Measurements from ENCODE around the gene LRP8. TPM values are rescaled to one million over a fixed set of nuclear protein-coding genes. Genes with fewer than 3 reads are reported as not detected.

Gene LRP8
- total RNA-seq (2.6 and 2.7 TPM in 2 replicates), polyA plus RNA-seq (2.1 and 2.4 TPM in 2 replicates)

DNA sequence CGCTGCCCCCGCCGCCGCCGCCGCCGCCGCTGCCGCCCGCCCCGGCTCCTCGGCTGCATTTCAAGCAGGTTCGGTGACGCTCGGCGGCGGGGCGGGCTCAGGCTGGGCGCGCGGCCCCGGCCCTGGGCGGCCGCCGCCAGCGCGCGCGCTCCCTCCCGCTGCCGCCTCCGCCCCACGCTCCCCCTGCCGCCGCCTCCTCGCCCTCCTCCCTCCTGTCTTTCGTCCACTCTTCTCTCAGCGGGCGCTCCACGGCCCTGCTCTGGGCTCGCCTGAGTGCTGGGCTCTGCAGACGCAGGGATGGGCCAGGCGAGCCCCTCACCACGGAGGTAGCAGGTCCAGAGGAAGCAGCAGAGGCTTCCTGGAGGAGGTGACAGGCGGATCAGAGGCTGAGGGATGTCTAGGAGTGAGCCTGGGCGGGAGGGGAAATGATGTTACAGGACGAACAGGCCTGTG is at the start of gene LRP8:
TSS of gene LRP8 (minus strand) at position 62 of the 453 bp plus-strand sequence. CDS start 158 bp downstream, outside the sequence.
- no peaks in the 10 kb centered on the region for H3K9me3 ChIP-seq (ENCODE audit: low read depth)
- no peak within 1 kb of the TSS for H3K27ac ChIP-seq
- peak within 1 kb of the TSS; percentile 92 for H2AFZ ChIP-seq
- H3K4me1 ChIP-seq (ENCODE audit: insufficient read depth) = peaks cover 10% of the 10 kb centered on the region
- H3K27me3 ChIP-seq = peaks cover 5% of the 10 kb centered on the region
- WGBS (ENCODE audit: low lambda C conversion rate, missing lambda C conversion rate) = 2% methylated on average over 12 of the region's 47 CpGs
- TF ChIP-seq EZH2phosphoT487 (IDR thresholded peaks at IDR 0.05; ENCODE audit: low read depth, severe bottlenecking, unreplicated experiment) (no peak), EZH2 (IDR thresholded peaks at IDR 0.05; ENCODE audit: borderline replicate concordance) (no peak)
- TF ChIP-seq, protein P1, sequence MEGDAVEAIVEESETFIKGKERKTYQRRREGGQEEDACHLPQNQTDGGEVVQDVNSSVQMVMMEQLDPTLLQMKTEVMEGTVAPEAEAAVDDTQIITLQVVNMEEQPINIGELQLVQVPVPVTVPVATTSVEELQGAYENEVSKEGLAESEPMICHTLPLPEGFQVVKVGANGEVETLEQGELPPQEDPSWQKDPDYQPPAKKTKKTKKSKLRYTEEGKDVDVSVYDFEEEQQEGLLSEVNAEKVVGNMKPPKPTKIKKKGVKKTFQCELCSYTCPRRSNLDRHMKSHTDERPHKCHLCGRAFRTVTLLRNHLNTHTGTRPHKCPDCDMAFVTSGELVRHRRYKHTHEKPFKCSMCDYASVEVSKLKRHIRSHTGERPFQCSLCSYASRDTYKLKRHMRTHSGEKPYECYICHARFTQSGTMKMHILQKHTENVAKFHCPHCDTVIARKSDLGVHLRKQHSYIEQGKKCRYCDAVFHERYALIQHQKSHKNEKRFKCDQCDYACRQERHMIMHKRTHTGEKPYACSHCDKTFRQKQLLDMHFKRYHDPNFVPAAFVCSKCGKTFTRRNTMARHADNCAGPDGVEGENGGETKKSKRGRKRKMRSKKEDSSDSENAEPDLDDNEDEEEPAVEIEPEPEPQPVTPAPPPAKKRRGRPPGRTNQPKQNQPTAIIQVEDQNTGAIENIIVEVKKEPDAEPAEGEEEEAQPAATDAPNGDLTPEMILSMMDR (IDR thresholded peaks at IDR 0.05; ENCODE audit: poor library complexity) = no peak
- H3K79me2 ChIP-seq = no peaks in the 10 kb centered on the region
- H3K36me3 ChIP-seq (replicated peaks; ENCODE audit: insufficient read depth, low read depth) = no peaks in the 10 kb centered on the region
- H3K9me2 ChIP-seq (replicated peaks; ENCODE audit: insufficient read depth) = no peaks in the 10 kb centered on the region
- H3K4me2 ChIP-seq = peak within 1 kb of the TSS; percentile 100
- H4K20me1 ChIP-seq (ENCODE audit: insufficient read depth, poor library complexity, severe bottlenecking) = no peaks in the 10 kb centered on the region
- peak; percentile 86 for DNase-seq (ENCODE audit: low spot score)
- peak within 1 kb of the TSS; percentile 85 for H3K4me3 ChIP-seq

DNA sequence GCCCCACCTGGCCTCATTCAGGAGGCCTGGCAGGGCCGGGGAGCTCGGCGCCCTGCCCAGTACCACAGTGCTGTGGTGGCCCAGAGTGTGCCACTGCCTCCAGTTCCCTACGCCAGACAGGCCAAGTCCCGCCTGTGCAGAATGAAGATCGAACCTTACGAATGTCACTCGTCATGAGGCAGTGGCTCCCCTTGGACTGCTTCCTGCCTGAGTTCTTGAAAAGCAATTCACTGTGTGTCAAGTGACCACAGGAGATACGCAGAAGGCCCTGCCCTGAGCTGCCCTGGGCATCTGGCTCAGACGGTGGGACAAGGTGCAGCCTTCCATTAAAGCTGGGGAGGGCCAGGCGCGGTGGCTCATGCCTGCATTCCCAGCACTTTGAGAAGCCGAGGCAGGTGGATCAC is 49.6 kb upstream of the LRP8 start:
- H3K9me2 ChIP-seq (replicated peaks; ENCODE audit: insufficient read depth) = no peaks in the 10 kb centered on the region
- no peak overlapping the region for H3K4me3 ChIP-seq
- H3K9me3 ChIP-seq (ENCODE audit: low read depth) = no peaks in the 10 kb centered on the region
- H2AFZ ChIP-seq = no peak overlapping the region
- no peak overlapping the region for H3K27ac ChIP-seq
- H3K4me1 ChIP-seq (ENCODE audit: insufficient read depth) = no peaks in the 10 kb centered on the region
- H3K27me3 ChIP-seq = no peaks in the 10 kb centered on the region
- H3K36me3 ChIP-seq (replicated peaks; ENCODE audit: insufficient read depth, low read depth) = no peaks in the 10 kb centered on the region
- H4K20me1 ChIP-seq (ENCODE audit: insufficient read depth, poor library complexity, severe bottlenecking) = no peaks in the 10 kb centered on the region
- TF ChIP-seq, protein P1 (IDR thresholded peaks at IDR 0.05; ENCODE audit: poor library complexity) = no peak
- TF ChIP-seq EZH2phosphoT487 (IDR thresholded peaks at IDR 0.05; ENCODE audit: low read depth, severe bottlenecking, unreplicated experiment) (no peak), EZH2 (IDR thresholded peaks at IDR 0.05; ENCODE audit: borderline replicate concordance) (no peak)
- H3K79me2 ChIP-seq = no peaks in the 10 kb centered on the region
- WGBS (ENCODE audit: low lambda C conversion rate, missing lambda C conversion rate) = 91% methylated on average over 13 of the region's 13 CpGs
- H3K4me2 ChIP-seq = no peak overlapping the region
- DNase-seq (ENCODE audit: low spot score) = no peak

DNA sequence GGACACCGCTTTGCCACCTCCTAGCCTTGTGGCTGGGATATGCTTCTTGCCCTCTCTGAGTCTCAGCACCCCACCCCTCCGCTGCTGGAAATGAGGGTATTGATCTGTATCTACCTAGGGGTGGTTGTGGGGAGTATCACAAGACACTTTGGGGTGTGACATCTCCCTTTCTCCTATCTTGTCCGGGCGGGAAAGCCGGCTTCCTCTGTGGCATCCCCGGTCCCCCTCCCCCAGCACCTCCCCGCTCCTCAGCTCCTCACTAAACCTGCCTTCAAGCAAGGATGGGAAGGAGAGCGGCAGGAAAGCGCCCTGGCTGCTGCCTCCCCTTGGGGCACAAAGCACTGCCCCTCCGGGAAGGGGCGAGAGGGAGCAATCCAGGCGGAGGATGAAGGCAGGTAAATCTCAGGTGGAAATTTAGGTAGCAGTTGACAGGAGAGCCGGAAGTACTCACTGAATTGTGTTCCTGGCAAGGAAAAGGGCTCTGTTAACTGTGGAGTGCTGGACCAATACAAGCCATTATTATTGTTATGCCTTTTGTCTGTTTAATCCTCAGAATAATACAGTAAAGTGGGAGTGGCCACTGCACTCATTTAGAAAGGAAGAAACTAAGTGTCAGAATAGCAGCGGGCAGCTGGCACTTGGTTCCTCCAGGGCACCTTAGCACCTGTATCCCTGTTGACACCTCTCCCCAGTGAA is 49.0 kb upstream of the LRP8 start:
- no peak for DNase-seq (ENCODE audit: low spot score)
- no peaks in the 10 kb centered on the region for H3K9me3 ChIP-seq (ENCODE audit: low read depth)
- 81% methylated on average over 14 of the region's 14 CpGs for WGBS (ENCODE audit: low lambda C conversion rate, missing lambda C conversion rate)

More for the DNA sequence above, 49.0 kb upstream of the LRP8 start:
- no peak overlapping the region for H3K27ac ChIP-seq
- H3K79me2 ChIP-seq = no peaks in the 10 kb centered on the region
- no peaks in the 10 kb centered on the region for H3K36me3 ChIP-seq (replicated peaks; ENCODE audit: insufficient read depth, low read depth)
- H3K4me1 ChIP-seq (ENCODE audit: insufficient read depth) = no peaks in the 10 kb centered on the region
- H3K27me3 ChIP-seq = no peaks in the 10 kb centered on the region
- TF ChIP-seq, protein P1 (IDR thresholded peaks at IDR 0.05; ENCODE audit: poor library complexity) = no peak
- TF ChIP-seq EZH2phosphoT487 (IDR thresholded peaks at IDR 0.05; ENCODE audit: low read depth, severe bottlenecking, unreplicated experiment) (no peak), EZH2 (IDR thresholded peaks at IDR 0.05; ENCODE audit: borderline replicate concordance) (no peak)
- H2AFZ ChIP-seq = no peak overlapping the region
- no peaks in the 10 kb centered on the region for H4K20me1 ChIP-seq (ENCODE audit: insufficient read depth, poor library complexity, severe bottlenecking)
- H3K4me3 ChIP-seq = no peak overlapping the region
- H3K9me2 ChIP-seq (replicated peaks; ENCODE audit: insufficient read depth) = no peaks in the 10 kb centered on the region
- no peak overlapping the region for H3K4me2 ChIP-seq

Data from hepatocyte (in vitro differentiated cells).